B cell (primary cell): ENCODE data around the gene SLC45A3. TPM values are rescaled to one million over a fixed set of nuclear protein-coding genes. Genes with fewer than 3 reads are reported as not detected.

ENCODE experiments used
- ATAC-seq: fragments of 200-7000 bp; cut with Tn5 transposase; one replicate; pipeline ENCODE4 v1.10.0; 2021; ENCODE audit warnings: low read depth, mild to moderate bottlenecking, moderate number of reproducible peaks, moderate library complexity
- CTCF ChIA-PET: fragments of 350-600 bp; sonication (Branson Sonifier 250); formaldehyde crosslinking; loops from one replicate; lab custom pipeline; 2021; ENCODE audit warnings: antibody characterized with exemption, inconsistent platforms; lab: Charles Lee
- POLR2A ChIA-PET: fragments of 350-600 bp; sonication (Branson Sonifier 250); formaldehyde crosslinking; loops from one replicate; lab custom pipeline; 2021; ENCODE audit warnings: antibody characterized with exemption; lab: Charles Lee
- DNase-seq: peaks from one replicate; pipeline ENCODE4 v3.0.0; 2013
- H2AFZ ChIP-seq: 2 replicates; pipeline ENCODE4 v1.6.1; 2012; ENCODE audit warnings: mild to moderate bottlenecking, low read depth, low read length; ENCODE audit not compliant: insufficient read depth, poor library complexity, severe bottlenecking
- H3K27ac ChIP-seq, 2 donors: 1 replicate in 1 of 2; 2 replicates in 1 of 2; pipeline ENCODE4 v1.5.1; 2012 to 2013; ENCODE audit warnings: low read length in 2 of 2, mild to moderate bottlenecking in 2 of 2, moderate library complexity in 1 of 2
- H3K27me3 ChIP-seq, 4 experiments: fragments of 200-600 bp in 1 of 4; sonication (generic) in 1 of 4; replicated peaks in 1 of 4; 1 replicate in 2 of 4; 2 replicates in 2 of 4; pipeline versions ENCODE4 v1.6.1 to v1.7.0; 2013 to 2016; ENCODE audit warnings: low read length in 3 of 4, mild to moderate bottlenecking in 2 of 4, mixed read lengths in 1 of 4, moderate library complexity in 1 of 4; ENCODE audit not compliant: insufficient read depth in 4 of 4, control insufficient read depth in 3 of 4; ENCODE audit errors: control extremely low read depth in 1 of 4
- H3K36me3 ChIP-seq, 2 experiments: replicated peaks in 1 of 2; 1 replicate in 1 of 2; 2 replicates in 1 of 2; pipeline versions ENCODE4 v1.6.1 to v1.7.1; 2013; ENCODE audit warnings: low read length in 1 of 2; ENCODE audit not compliant: insufficient read depth in 2 of 2, control insufficient read depth in 1 of 2; ENCODE audit errors: control extremely low read depth in 1 of 2, extremely low read depth in 1 of 2
- H3K4me1 ChIP-seq, 2 donors: fragments of 200-600 bp in 1 of 2; sonication (generic) in 1 of 2; 1 replicate in 1 of 2; 2 replicates in 1 of 2; pipeline versions ENCODE4 v1.5.1 to v1.6.1; 2013 to 2017; ENCODE audit warnings: low read length in 2 of 2; ENCODE audit not compliant: control insufficient read depth in 2 of 2, insufficient read depth in 2 of 2
- H3K4me2 ChIP-seq: replicated peaks from 2 replicates; pipeline ENCODE3; 2012; ENCODE audit warnings: mild to moderate bottlenecking, low read depth, low read length; ENCODE audit not compliant: poor library complexity, severe bottlenecking
- H3K4me3 ChIP-seq, 5 experiments: fragments of 200-600 bp in 1 of 5; sonication (generic) in 1 of 5; 1 replicate in 3 of 5; 2 replicates in 2 of 5; pipeline versions ENCODE4 v1.5.1 to v1.7.0; 2011 to 2016; ENCODE audit warnings: low read length in 4 of 5, mild to moderate bottlenecking in 4 of 5, low read depth in 2 of 5, control low read depth in 1 of 5, moderate library complexity in 1 of 5; ENCODE audit not compliant: insufficient read depth in 1 of 5; ENCODE audit errors: control extremely low read depth in 1 of 5, extremely low read depth in 1 of 5
- H3K79me2 ChIP-seq: fragments of 200-600 bp; sonication (generic); one replicate; pipeline ENCODE4 v1.6.0; 2016; ENCODE audit warnings: low read length; ENCODE audit not compliant: control insufficient read depth, insufficient read depth
- H3K9ac ChIP-seq: fragments of 200-600 bp; sonication (generic); 2 replicates; pipeline ENCODE4 v1.6.1; 2017; ENCODE audit warnings: mild to moderate bottlenecking, low read length, moderate library complexity
- H3K9me3 ChIP-seq, 3 donors: one replicate each; pipeline versions ENCODE4 v1.6.1 to v1.7.1; 2013; ENCODE audit warnings: low read length in 2 of 3; ENCODE audit not compliant: control insufficient read depth in 2 of 3, insufficient read depth in 1 of 3; ENCODE audit errors: control extremely low read depth in 1 of 3
- H4K20me1 ChIP-seq: 2 replicates; pipeline ENCODE4 v1.6.0; 2012; ENCODE audit warnings: mild to moderate bottlenecking, low read length; ENCODE audit not compliant: insufficient read depth, control insufficient read depth, poor library complexity, severe bottlenecking
- H3K27ac Mint-ChIP-seq: one replicate; pipeline ENCODE4 v1.8.0; 2021; ENCODE audit warnings: mixed read lengths
- H3K27me3 Mint-ChIP-seq: one replicate; pipeline ENCODE4 v1.8.0; 2021; ENCODE audit warnings: mixed read lengths
- H3K4me1 Mint-ChIP-seq: one replicate; pipeline ENCODE4 v1.8.0; 2021; ENCODE audit warnings: mixed read lengths
- H3K4me3 Mint-ChIP-seq: one replicate; pipeline ENCODE4 v1.8.0; 2021; ENCODE audit warnings: mixed read lengths
- H3K9me3 Mint-ChIP-seq: one replicate; pipeline ENCODE4 v1.8.0; 2022; ENCODE audit warnings: mixed read lengths; ENCODE audit not compliant: insufficient read depth
- EZH2 ChIP-seq: IDR thresholded peaks from 2 replicates; pipeline ENCODE4 v1.6.1; 2012; ENCODE audit warnings: borderline replicate concordance, low read depth, mild to moderate bottlenecking, moderate library complexity, low read length; ENCODE audit not compliant: insufficient read depth, poor library complexity, severe bottlenecking
- WGBS: methylation state at CpG from one replicate; pipeline ENCODE4 v1.1.5; 2013; ENCODE audit warnings: missing lambda C conversion rate; ENCODE audit not compliant: insufficient coverage; 5-methylcytosine and 5-hydroxymethylcytosine counted together
- intact Hi-C: fragments of 100-400 bp; cut with micrococcal nuclease; formaldehyde crosslinking; loops from one replicate; pipeline ENCODE4 v1.10.0; 2022
- polyA plus RNA-seq: library from polyadenylated mRNA; depleted of rRNA; stranded (reverse); fragments of >200 nt; gene quantifications from 2 replicates; pipeline ENCODE4 v1.2.3, GENCODE V29; 2012
- total RNA-seq, 2 donors: library from RNA; stranded (reverse); fragments of 120-200 nt in 1 of 2; gene quantifications; 1 replicate in 1 of 2; 2 replicates in 1 of 2; pipeline versions ENCODE4 v1.2.3 to v1.2.4, GENCODE V29; 2013 to 2022
- TF ChIP-seq, protein P1 (sequence below): fragments of 200-600 bp; IDR thresholded peaks from one replicate; pipeline ENCODE4 v1.8.0; 2022; ENCODE audit warnings: antibody characterized with exemption, mild to moderate bottlenecking

SLC45A3 gene
- total and polyA plus RNA-seq, 2 donors (not counting 1 experiment from before 2014, with no cell fraction given) = 5.0 to 23.9 TPM

DNA sequence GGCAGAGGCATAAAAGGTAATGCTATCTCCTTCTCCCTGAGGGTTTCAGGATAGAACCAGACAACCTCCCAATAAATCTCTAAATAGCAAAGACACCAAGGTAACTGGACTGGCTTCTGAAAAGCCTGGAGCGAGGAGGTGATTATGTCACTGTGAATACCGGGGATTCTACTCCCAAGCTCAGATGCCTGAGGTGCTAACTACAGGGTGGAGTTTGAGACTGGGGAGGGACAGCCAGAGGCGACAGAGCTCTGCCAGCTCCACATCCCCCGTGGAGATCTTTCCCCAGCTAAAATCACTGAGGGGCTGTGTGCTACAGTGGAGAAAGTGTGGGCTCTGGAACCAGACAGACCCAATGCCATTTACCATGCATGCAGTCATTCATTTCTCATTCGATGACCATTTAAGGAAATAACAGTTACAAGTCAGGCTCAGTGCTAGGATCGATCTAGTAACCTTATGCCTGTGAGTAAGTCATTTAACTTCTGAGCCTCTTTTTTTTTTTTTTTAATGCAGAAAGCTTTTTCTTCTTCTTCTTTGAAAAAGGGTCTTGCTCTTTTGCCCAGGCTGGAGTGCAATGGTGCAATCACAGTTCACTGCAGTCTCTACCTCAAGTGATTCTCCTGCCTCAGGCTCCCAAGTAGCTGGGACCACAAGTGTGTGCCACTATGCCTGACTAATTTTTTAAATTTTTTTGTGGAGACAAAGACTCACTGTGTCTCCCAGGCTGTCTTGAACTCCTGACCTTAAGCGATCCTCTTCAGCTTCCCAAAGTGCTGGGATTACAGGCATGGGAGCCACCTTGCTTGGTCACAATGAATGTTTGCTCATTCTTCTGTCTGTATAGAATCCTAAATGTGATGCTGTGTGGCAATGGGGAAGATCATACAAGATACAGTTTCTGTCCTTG, 8.1 kb upstream of the SLC45A3 start:
- Histone ChIP-seq H3K27ac (no peak overlapping the region), H3K4me1 (peaks cover 6 to 8% of the 10 kb centered on the region in 2 donors), H3K79me2 (no peaks in the 10 kb centered on the region), H3K9me3 (no peaks in the 10 kb centered on the region), H2AFZ (no peak overlapping the region), H3K27me3 (no peaks in the 10 kb centered on the region), H4K20me1 (no peaks in the 10 kb centered on the region), H3K9ac (no peak overlapping the region), H3K4me3 (no peak overlapping the region), H3K4me2 (no peak overlapping the region), H3K36me3 (no peaks in the 10 kb centered on the region)
- DNase-seq (no peak), ATAC-seq (no peak)
- no peaks in the 10 kb centered on the region for H3K9me3 Mint-ChIP-seq
- no peak for TF ChIP-seq EZH2
- TF ChIP-seq, protein P1, sequence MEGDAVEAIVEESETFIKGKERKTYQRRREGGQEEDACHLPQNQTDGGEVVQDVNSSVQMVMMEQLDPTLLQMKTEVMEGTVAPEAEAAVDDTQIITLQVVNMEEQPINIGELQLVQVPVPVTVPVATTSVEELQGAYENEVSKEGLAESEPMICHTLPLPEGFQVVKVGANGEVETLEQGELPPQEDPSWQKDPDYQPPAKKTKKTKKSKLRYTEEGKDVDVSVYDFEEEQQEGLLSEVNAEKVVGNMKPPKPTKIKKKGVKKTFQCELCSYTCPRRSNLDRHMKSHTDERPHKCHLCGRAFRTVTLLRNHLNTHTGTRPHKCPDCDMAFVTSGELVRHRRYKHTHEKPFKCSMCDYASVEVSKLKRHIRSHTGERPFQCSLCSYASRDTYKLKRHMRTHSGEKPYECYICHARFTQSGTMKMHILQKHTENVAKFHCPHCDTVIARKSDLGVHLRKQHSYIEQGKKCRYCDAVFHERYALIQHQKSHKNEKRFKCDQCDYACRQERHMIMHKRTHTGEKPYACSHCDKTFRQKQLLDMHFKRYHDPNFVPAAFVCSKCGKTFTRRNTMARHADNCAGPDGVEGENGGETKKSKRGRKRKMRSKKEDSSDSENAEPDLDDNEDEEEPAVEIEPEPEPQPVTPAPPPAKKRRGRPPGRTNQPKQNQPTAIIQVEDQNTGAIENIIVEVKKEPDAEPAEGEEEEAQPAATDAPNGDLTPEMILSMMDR = no peak
- intact Hi-C loops = no loop called here
- WGBS = 96% methylated on average over 3 of the region's 7 CpGs
- no peak overlapping the region for H3K4me3 Mint-ChIP-seq
- H3K27ac Mint-ChIP-seq = no peak overlapping the region
- H3K4me1 Mint-ChIP-seq = peaks cover 8% of the 10 kb centered on the region
- ChIA-PET POLR2A (no interaction called here), CTCF (interaction anchor here (1.1 to 1.9 kb wide), 3 partner anchors 22 to 31 kb away, joined by 3 to 9 read pairs (median 8); no protein-coding TSS in a partner anchor)
- H3K27me3 Mint-ChIP-seq = peaks cover 4% of the 10 kb centered on the region

DNA sequence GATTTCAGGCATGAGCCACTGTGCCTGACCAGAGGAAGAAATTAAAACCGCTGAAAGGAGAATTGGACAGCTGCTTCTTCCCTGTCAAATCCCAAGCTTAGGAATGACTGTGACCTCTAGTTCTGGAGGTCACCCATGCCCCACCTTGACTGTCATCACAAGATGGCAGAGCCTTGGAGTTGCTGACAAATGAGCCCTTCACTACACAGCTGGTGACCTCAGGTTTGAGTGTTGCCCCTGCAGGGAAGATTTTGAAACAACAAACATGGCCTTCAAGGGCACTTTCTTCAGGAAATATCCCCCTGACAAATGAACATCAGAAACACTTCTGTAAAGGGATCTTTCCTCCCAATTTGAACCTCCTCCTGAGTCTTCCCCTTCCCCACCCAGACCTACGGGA, 6.9 kb upstream of the SLC45A3 start:
- ChIA-PET POLR2A (no interaction called here), CTCF (interaction anchor here (1.1 to 1.9 kb wide), 3 partner anchors 23 to 30 kb away, joined by 3 to 8 read pairs (median 3); no protein-coding TSS in a partner anchor)
- 90% methylated on average over 2 of the region's 2 CpGs for WGBS
- H3K27me3 ChIP-seq = no peaks in the 10 kb centered on the region
- no peaks in the 10 kb centered on the region for H3K36me3 ChIP-seq
- H3K4me2 ChIP-seq = no peak overlapping the region
- TF ChIP-seq, protein P1 = no peak
- no peak for TF ChIP-seq EZH2
- intact Hi-C loops = no loop called here
- H2AFZ ChIP-seq = no peak overlapping the region
- Mint-ChIP-seq H3K4me1 (no peaks in the 10 kb centered on the region), H3K27me3 (peaks cover 4% of the 10 kb centered on the region), H3K27ac (no peak overlapping the region), H3K9me3 (no peaks in the 10 kb centered on the region), H3K4me3 (no peak overlapping the region)
- ATAC-seq = no peak
- no peak overlapping the region for H3K4me3 ChIP-seq
- no peaks in the 10 kb centered on the region for H3K4me1 ChIP-seq
- no peak overlapping the region for H3K9ac ChIP-seq
- H3K9me3 ChIP-seq = no peaks in the 10 kb centered on the region
- H3K27ac ChIP-seq = no peak overlapping the region
- no peaks in the 10 kb centered on the region for H4K20me1 ChIP-seq
- DNase-seq = no peak
- no peaks in the 10 kb centered on the region for H3K79me2 ChIP-seq
